Measurements from ENCODE around the gene SLIT3. TPM values are rescaled to one million over a fixed set of nuclear protein-coding genes. Genes with fewer than 3 reads are reported as not detected.
A peak's percentile ranks its signal among the peaks of the same experiment; 100 is the strongest.

The SLIT3 gene
- total RNA-seq, 2 experiments from 2014 or later = 0.20 to 0.43 TPM

GRCh38 chr5:168852329-168852728, 448.6 kb downstream of the SLIT3 start:
- Mint-ChIP-seq H3K27me3 (peaks cover 43% of the 10 kb centered on the region), H3K4me3 (peak overlapping the region; percentile 3), H3K4me1 (peaks cover 17% of the 10 kb centered on the region), H3K36me3 (no peaks in the 10 kb centered on the region), H3K27ac (peak overlapping the region; percentile 70), H3K9me3 (no peaks in the 10 kb centered on the region)
- no peak for DNase-seq

- Mint-ChIP-seq H3K9me3 (no peaks in the 10 kb centered on the region), H3K4me3 (peak overlapping the region; percentile 3), H3K36me3 (no peaks in the 10 kb centered on the region), H3K4me1 (peaks cover 17% of the 10 kb centered on the region), H3K27ac (peak overlapping the region; percentile 70), H3K27me3 (peaks cover 43% of the 10 kb centered on the region)
- peak; percentile 25 for DNase-seq
Observed at GRCh38 chr5:168851902-168852321, 449.0 kb downstream of the SLIT3 start.

- Mint-ChIP-seq H3K4me1 (peaks cover 17% of the 10 kb centered on the region), H3K9me3 (no peaks in the 10 kb centered on the region), H3K36me3 (no peaks in the 10 kb centered on the region), H3K4me3 (no peak overlapping the region), H3K27ac (no peak overlapping the region), H3K27me3 (peaks cover 53% of the 10 kb centered on the region)
- DNase-seq = no peak
Observed at GRCh38 chr5:168850683-168851082, 450.3 kb downstream of the SLIT3 start.

- Mint-ChIP-seq H3K27ac (no peak overlapping the region), H3K27me3 (peaks cover 59% of the 10 kb centered on the region), H3K4me3 (no peak overlapping the region), H3K4me1 (peaks cover 11% of the 10 kb centered on the region), H3K36me3 (no peaks in the 10 kb centered on the region), H3K9me3 (no peaks in the 10 kb centered on the region)
- DNase-seq = no peak
Observed at GRCh38 chr5:168848569-168848968, 452.4 kb downstream of the SLIT3 start.

GRCh38 chr5:168847511-168848073, 453.3 kb downstream of the SLIT3 start:
- Mint-ChIP-seq H3K27me3 (peaks cover 60% of the 10 kb centered on the region), H3K9me3 (no peaks in the 10 kb centered on the region), H3K36me3 (no peaks in the 10 kb centered on the region), H3K27ac (no peak overlapping the region), H3K4me1 (peaks cover 11% of the 10 kb centered on the region), H3K4me3 (no peak overlapping the region)
- no peak for DNase-seq

GRCh38 chr5:168844922-168845296, 456.0 kb downstream of the SLIT3 start:
- H3K4me1 Mint-ChIP-seq = no peaks in the 10 kb centered on the region
- no peaks in the 10 kb centered on the region for H3K9me3 Mint-ChIP-seq
- H3K36me3 Mint-ChIP-seq = no peaks in the 10 kb centered on the region
- H3K4me3 Mint-ChIP-seq = no peak overlapping the region
- DNase-seq = no peak
- H3K27me3 Mint-ChIP-seq = peaks cover 45% of the 10 kb centered on the region
- no peak overlapping the region for H3K27ac Mint-ChIP-seq

GRCh38 chr5:168844016-168844921, 456.7 kb downstream of the SLIT3 start:
- DNase-seq = no peak
- Mint-ChIP-seq H3K4me3 (no peak overlapping the region), H3K4me1 (no peaks in the 10 kb centered on the region), H3K27ac (no peak overlapping the region), H3K9me3 (no peaks in the 10 kb centered on the region), H3K36me3 (no peaks in the 10 kb centered on the region), H3K27me3 (peaks cover 43% of the 10 kb centered on the region)

- Mint-ChIP-seq H3K9me3 (peaks cover 2% of the 10 kb centered on the region), H3K36me3 (peaks cover 4% of the 10 kb centered on the region), H3K27me3 (peaks cover 41% of the 10 kb centered on the region), H3K27ac (no peak overlapping the region), H3K4me3 (no peak overlapping the region), H3K4me1 (peaks cover 4% of the 10 kb centered on the region)
- DNase-seq = no peak
Observed at GRCh38 chr5:168843277-168844015, 457.5 kb downstream of the SLIT3 start.

GRCh38 chr5:168842571-168843205, 458.3 kb downstream of the SLIT3 start:
- DNase-seq = no peak
- Mint-ChIP-seq H3K9me3 (peaks cover 5% of the 10 kb centered on the region), H3K4me3 (no peak overlapping the region), H3K27me3 (peaks cover 36% of the 10 kb centered on the region), H3K4me1 (peaks cover 9% of the 10 kb centered on the region), H3K27ac (no peak overlapping the region), H3K36me3 (peaks cover 9% of the 10 kb centered on the region)

- peaks cover 26% of the 10 kb centered on the region for H3K4me1 Mint-ChIP-seq
- DNase-seq = no peak
- H3K9me3 Mint-ChIP-seq = peaks cover 11% of the 10 kb centered on the region
- peaks cover 17% of the 10 kb centered on the region for H3K36me3 Mint-ChIP-seq
- H3K4me3 Mint-ChIP-seq = no peak overlapping the region
- peak overlapping the region; percentile 88 for H3K27ac Mint-ChIP-seq
- H3K27me3 Mint-ChIP-seq = peaks cover 25% of the 10 kb centered on the region
Observed at GRCh38 chr5:168837852-168838251, 463.1 kb downstream of the SLIT3 start.

- Mint-ChIP-seq H3K4me1 (peaks cover 26% of the 10 kb centered on the region), H3K27ac (peak overlapping the region; percentile 88)
Observed at GRCh38 chr5:168836603-168837231, 464.2 kb downstream of the SLIT3 start.

GRCh38 chr5:168833936-168834335, 467.0 kb downstream of the SLIT3 start:
- Mint-ChIP-seq H3K4me3 (no peak overlapping the region), H3K9me3 (peaks cover 11% of the 10 kb centered on the region), H3K36me3 (peaks cover 17% of the 10 kb centered on the region), H3K4me1 (peaks cover 26% of the 10 kb centered on the region), H3K27ac (peak overlapping the region; percentile 28), H3K27me3 (peaks cover 28% of the 10 kb centered on the region)
- no peak for DNase-seq

More at GRCh38 chr5:168836603-168837231, 464.2 kb downstream of the SLIT3 start:
- Mint-ChIP-seq H3K36me3 (peaks cover 17% of the 10 kb centered on the region), H3K27me3 (peaks cover 19% of the 10 kb centered on the region), H3K4me3 (peak overlapping the region; percentile 42), H3K9me3 (peaks cover 11% of the 10 kb centered on the region)
- DNase-seq = peak; percentile 31

- Mint-ChIP-seq H3K27ac (no peak overlapping the region), H3K4me3 (no peak overlapping the region), H3K9me3 (peaks cover 8% of the 10 kb centered on the region), H3K27me3 (peaks cover 28% of the 10 kb centered on the region), H3K4me1 (peaks cover 22% of the 10 kb centered on the region), H3K36me3 (peaks cover 13% of the 10 kb centered on the region)
- DNase-seq = no peak
Observed at GRCh38 chr5:168833383-168833782, 467.6 kb downstream of the SLIT3 start.

GRCh38 chr5:168832308-168832707, 468.6 kb downstream of the SLIT3 start:
- H3K4me1 Mint-ChIP-seq = peaks cover 13% of the 10 kb centered on the region
- no peak overlapping the region for H3K27ac Mint-ChIP-seq
- no peak overlapping the region for H3K4me3 Mint-ChIP-seq
- peaks cover 28% of the 10 kb centered on the region for H3K27me3 Mint-ChIP-seq
- peaks cover 6% of the 10 kb centered on the region for H3K9me3 Mint-ChIP-seq
- peaks cover 8% of the 10 kb centered on the region for H3K36me3 Mint-ChIP-seq
- no peak for DNase-seq
